Effector memory CD8-positive, alpha-beta T cell (primary cell): Measurements from ENCODE around the gene MOB2.
A peak's percentile ranks its signal among the peaks of the same experiment; 100 is the strongest.

Experiments
- ATAC-seq: fragments of 150-1000 bp; cut with Tn5 transposase; replicated peaks from 2 replicates; pipeline ENCODE4 v1.10.0; 2021; ENCODE audit warnings: mild to moderate bottlenecking, moderate library complexity
- DNase-seq, 3 experiments: peaks; one replicate each; pipeline ENCODE4 v3.0.0; 2021
- H3K27ac Mint-ChIP-seq, 2 donors: one replicate each; pipeline ENCODE4 v1.8.0; 2022; ENCODE audit warnings: mild to moderate bottlenecking in 2 of 2, mixed read lengths in 2 of 2, moderate library complexity in 2 of 2
- H3K27me3 Mint-ChIP-seq, 2 donors: one replicate each; pipeline ENCODE4 v1.8.0; 2022; ENCODE audit warnings: mixed read lengths in 2 of 2
- H3K36me3 Mint-ChIP-seq: one replicate; pipeline ENCODE4 v1.8.0; 2022; ENCODE audit warnings: mild to moderate bottlenecking, moderate library complexity, mixed read lengths; ENCODE audit not compliant: insufficient read depth
- H3K4me1 Mint-ChIP-seq, 2 donors: one replicate each; pipeline ENCODE4 v1.8.0; 2022; ENCODE audit warnings: low read depth in 2 of 2, mixed read lengths in 2 of 2
- H3K4me3 Mint-ChIP-seq, 2 donors: one replicate each; pipeline ENCODE4 v1.8.0; 2022; ENCODE audit warnings: mild to moderate bottlenecking in 2 of 2, mixed read lengths in 2 of 2, moderate library complexity in 2 of 2
- H3K9me3 Mint-ChIP-seq, 2 donors: one replicate each; pipeline ENCODE4 v1.8.0; 2022; ENCODE audit warnings: mixed read lengths in 2 of 2

MOB2 gene

DNA sequence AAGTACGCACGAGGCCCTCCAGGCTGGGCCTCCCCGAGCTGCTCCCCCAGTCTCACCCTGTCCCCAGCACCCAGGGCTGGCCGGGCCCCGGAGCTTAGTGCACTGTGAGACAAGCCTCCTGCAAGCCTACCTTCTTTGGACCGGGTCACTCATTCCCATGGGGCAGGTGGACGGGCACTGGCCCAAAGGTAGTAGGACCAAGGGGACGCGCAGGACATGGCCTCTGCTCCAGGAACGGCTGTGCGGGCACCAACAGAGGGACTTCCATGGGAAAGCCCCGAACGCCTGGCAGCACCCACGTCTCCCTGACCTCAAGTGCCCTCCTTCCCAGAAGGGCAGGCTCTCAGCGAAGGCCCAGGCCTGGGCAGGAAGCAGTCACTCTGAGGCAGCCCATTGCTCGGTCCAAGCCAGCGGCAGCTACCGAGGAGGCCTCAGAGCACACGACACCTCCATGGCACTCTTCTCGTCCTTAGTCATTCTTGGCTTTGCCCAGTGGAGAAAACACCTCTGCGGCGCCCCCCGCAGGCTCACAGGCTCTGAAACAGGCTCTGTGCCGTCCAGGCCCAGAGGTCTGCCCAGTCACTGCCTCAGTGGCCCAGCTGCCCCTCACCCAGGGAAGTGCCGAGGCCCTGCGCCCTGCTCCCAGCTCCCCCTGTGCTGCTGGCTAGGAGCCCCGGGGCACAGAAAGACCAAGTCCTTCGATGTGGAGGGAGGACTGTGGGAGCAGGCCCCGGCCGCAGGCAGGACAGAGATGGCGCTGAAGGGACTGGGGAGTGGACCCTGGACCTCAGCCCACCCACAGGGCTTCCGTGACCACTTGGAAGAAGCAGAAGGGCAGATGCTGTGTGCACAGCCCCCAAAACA, 3.8 kb downstream of the MOB2 start:
- no peak overlapping the region for H3K4me3 Mint-ChIP-seq
- no peak for ATAC-seq
- no peak for DNase-seq
- peak overlapping the region in 1 of 2 donors; percentile 87 for H3K27ac Mint-ChIP-seq
- no peaks in the 10 kb centered on the region for H3K9me3 Mint-ChIP-seq
- H3K27me3 Mint-ChIP-seq = no peaks in the 10 kb centered on the region
- peaks cover 33% of the 10 kb centered on the region for H3K36me3 Mint-ChIP-seq
- H3K4me1 Mint-ChIP-seq = peaks cover 22 to 24% of the 10 kb centered on the region in 2 donors

DNA sequence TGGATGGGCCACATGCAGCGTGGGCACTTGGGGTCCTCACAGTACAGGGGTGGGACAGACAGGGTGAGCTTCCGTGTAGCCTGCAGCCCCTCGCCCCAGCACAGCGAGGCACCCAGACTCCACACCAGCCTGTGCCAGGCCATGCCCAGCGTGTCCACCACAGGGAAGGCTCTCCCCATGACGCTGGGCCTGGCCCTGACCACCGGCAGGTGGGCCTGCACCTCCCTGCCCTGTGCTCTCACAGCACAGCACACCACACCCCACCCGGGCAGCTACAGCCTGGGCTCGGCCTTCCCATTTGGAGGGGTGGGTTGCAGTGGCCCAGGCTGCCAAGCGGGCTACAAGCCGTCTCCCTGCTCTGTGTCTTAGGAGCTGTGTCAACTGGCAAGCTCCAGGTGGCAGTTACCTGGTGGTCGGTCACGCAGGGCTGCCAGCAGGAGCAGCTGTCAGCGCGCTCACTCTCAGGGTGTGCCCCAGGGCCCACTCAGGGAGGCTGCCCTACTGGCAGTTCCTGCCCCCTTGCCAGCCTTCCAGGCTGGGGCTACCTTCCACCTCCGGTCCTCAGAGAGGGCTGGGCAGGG, 4.6 kb downstream of the MOB2 start:
- Mint-ChIP-seq H3K27ac (peak overlapping the region in 1 of 2 donors; percentile 46), H3K9me3 (no peaks in the 10 kb centered on the region), H3K27me3 (no peaks in the 10 kb centered on the region), H3K36me3 (peaks cover 32% of the 10 kb centered on the region), H3K4me3 (no peak overlapping the region), H3K4me1 (peaks cover 16 to 17% of the 10 kb centered on the region in 2 donors)
- ATAC-seq (no peak), DNase-seq (no peak)

DNA sequence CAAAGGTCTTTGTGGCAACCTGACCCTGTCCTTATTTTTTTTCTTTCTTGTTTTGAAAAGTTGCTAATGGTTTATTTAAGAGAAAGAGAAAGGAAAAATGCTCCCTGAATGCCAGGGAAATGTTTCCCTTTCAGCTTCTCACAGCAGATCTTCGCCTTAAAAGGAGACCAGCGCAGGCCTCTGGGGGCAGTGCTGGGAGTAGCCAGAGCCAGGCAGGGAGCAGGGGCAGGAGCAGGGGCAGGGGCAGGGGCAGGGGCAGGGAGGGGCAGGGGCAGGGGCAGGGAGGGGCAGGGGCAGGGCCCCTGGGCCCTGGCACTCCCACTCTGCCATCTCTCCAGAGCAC, 5.1 kb downstream of the MOB2 start:
- ATAC-seq (no peak), DNase-seq (no peak)
- H3K4me1 Mint-ChIP-seq = peaks cover 16 to 17% of the 10 kb centered on the region in 2 donors
- H3K9me3 Mint-ChIP-seq = no peaks in the 10 kb centered on the region
- no peak overlapping the region for H3K4me3 Mint-ChIP-seq
- no peaks in the 10 kb centered on the region for H3K27me3 Mint-ChIP-seq
- no peak overlapping the region for H3K27ac Mint-ChIP-seq
- H3K36me3 Mint-ChIP-seq = peaks cover 34% of the 10 kb centered on the region

DNA sequence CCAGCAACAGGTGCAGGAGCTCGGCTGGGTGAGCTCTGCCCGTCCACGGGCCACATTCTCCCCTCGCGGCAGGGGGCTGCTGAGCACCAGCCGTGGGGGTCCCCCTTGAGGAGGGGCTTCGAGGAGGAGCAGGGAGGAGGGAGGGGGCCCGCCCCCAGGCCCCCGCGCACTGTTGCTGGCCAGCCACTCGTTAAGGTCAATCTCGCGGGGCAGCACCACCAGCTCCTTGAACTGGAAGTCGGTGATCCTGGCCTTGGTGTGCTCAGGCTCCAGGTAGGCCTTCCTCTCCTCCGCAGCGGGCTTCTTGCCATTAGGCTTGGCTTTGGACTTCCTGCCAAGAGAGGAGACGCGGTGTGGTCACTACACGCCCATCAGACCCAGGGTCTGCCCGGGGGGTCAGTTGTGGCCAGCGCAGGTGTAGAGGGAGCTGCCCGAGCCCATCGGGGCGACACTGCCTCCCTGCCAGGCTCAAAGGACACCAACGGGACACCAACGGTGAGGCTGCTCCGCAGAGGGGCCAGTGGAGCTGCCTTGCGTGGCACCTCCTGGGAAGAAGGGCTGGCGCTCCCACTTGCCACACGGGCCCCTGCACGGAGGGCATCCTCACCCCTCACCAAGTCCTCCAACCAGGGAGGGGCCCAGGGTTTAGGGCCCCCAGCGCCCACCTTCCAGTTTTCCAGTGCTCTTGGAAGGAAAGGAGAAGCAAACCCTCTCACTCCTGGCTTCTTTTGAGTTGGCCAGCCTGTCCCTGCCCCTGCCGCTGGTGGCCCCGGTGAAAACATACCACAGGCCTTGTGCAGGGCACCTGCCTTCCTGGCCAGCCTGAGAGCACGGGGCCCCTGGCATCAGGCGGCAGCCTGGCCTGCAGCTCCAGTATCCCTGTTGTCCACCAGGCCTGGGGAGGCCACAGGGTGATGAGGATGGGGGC, 5.8 kb downstream of the MOB2 start:
- Mint-ChIP-seq H3K4me1 (peaks cover 15 to 17% of the 10 kb centered on the region in 2 donors), H3K4me3 (no peak overlapping the region), H3K9me3 (no peaks in the 10 kb centered on the region), H3K36me3 (peaks cover 37% of the 10 kb centered on the region), H3K27me3 (no peaks in the 10 kb centered on the region), H3K27ac (no peak overlapping the region)
- ATAC-seq (no peak), DNase-seq (no peak)

DNA sequence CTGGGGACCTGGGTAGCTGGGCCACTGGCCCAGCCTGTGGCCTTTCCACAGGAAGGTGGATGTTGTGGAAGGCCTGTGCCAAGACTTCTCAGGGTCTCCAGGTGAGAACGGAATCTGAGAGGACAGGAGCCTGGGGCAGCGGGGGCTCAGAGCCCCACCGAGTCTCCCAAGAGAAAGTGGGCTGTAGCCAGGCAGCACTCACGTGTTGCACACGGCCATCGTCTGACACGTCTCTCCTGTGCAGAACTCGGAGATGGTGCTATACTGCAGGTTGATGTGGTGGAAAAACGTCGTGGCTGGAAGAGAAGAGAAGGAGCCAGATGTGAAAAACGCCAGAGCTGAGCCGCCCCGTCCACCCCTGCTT, 6.4 kb downstream of the MOB2 start:
- no peaks in the 10 kb centered on the region for H3K9me3 Mint-ChIP-seq
- H3K4me3 Mint-ChIP-seq = no peak overlapping the region
- ATAC-seq = no peak
- no peak for DNase-seq
- H3K36me3 Mint-ChIP-seq = peaks cover 38% of the 10 kb centered on the region
- no peak overlapping the region for H3K27ac Mint-ChIP-seq
- peaks cover 10 to 11% of the 10 kb centered on the region in 2 donors for H3K4me1 Mint-ChIP-seq
- no peaks in the 10 kb centered on the region for H3K27me3 Mint-ChIP-seq

DNA sequence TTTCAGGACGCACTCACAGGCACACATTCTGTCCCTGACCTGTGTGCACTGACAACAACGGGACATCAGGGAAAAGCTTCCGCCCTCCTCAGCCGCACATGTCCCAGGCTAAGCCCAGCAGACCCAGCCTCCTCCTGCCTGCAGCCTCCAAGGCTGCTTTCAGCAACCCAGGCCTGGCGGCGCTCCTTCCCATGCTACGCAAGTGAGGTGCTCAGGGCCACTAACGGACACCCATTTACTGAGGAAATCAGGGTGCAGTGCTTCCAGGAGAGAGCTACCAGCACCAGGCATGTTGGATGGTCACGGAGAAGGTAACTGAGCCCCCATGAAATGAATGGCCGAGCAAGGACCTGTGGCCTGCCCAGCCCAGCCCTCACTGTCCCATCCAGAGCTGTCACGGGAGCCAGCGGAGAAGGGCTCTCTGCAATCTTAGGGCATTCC, 6.9 kb downstream of the MOB2 start:
- peaks cover 35% of the 10 kb centered on the region for H3K36me3 Mint-ChIP-seq
- H3K9me3 Mint-ChIP-seq = no peaks in the 10 kb centered on the region
- H3K27ac Mint-ChIP-seq = no peak overlapping the region

DNA sequence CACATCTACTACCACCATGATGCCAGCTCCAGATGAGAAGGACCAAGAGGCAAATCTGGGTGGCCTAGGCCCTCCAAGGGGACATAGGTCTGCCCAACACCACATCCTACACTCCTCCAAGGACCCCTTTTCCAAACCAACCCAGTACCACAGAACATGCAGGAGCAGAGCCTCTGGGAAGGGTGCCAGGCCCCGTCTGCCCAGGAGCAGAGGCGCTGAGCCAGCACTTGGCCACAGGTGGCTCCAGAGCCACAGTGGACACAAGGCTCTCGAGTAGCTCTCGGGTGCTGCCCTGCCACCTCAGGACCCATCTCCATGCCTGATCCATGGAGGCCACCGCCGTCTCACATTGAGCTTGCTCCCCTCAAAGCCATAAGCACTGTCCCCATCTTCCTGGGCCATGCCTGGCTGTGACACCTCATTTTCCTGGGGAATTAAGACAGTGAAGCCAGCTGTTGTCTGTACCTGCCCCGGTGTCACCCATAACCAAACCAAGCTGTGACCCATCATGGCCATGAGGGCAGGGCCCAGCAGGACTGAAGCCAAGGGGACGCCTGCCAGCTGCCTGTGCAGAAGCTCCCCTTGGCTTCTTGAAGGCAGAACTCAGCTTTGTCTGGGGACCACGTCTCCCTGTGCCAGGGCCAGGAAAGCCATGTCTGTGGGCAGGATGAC, 7.4 kb downstream of the MOB2 start:
- no peak for ATAC-seq
- H3K27ac Mint-ChIP-seq = peak overlapping the region in 1 of 2 donors; percentile 54

More for the DNA sequence above, 6.9 kb downstream of the MOB2 start:
- no peak for ATAC-seq
- H3K27me3 Mint-ChIP-seq = no peaks in the 10 kb centered on the region
- DNase-seq = no peak
- H3K4me3 Mint-ChIP-seq = no peak overlapping the region
- peaks cover 8% of the 10 kb centered on the region in 2 donors for H3K4me1 Mint-ChIP-seq

DNA sequence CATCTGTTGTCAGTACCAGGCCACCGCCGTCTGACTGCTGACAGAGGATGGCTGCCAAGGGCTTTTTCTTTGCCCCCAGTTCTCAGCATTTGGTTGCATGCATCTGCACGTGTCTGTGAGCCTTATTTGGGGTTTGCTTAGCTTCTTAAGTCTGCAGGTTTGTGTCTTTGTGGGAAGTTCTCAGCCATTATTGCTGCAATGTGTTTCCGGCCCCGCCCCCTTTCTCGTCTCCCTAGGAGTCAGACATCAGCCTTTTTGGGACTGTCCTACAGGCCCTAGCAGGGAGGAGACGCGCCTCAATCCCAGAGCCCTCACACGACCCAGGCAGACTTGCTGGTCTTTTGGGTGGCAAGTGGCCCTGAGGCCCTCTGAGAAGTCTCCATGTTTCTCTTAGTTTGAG, 8.0 kb downstream of the MOB2 start:
- H3K9me3 Mint-ChIP-seq = no peaks in the 10 kb centered on the region
- H3K4me3 Mint-ChIP-seq = no peak overlapping the region
- H3K27me3 Mint-ChIP-seq = no peaks in the 10 kb centered on the region
- DNase-seq (no peak), ATAC-seq (no peak)
- peaks cover 6 to 8% of the 10 kb centered on the region in 2 donors for H3K4me1 Mint-ChIP-seq
- H3K27ac Mint-ChIP-seq = peak overlapping the region in 1 of 2 donors; percentile 54
- H3K36me3 Mint-ChIP-seq = peaks cover 33% of the 10 kb centered on the region

More for the DNA sequence above, 7.4 kb downstream of the MOB2 start:
- no peak overlapping the region for H3K4me3 Mint-ChIP-seq
- H3K4me1 Mint-ChIP-seq = peaks cover 8% of the 10 kb centered on the region in 2 donors
- H3K9me3 Mint-ChIP-seq = no peaks in the 10 kb centered on the region
- H3K36me3 Mint-ChIP-seq = peaks cover 33% of the 10 kb centered on the region
- H3K27me3 Mint-ChIP-seq = no peaks in the 10 kb centered on the region
- no peak for DNase-seq

DNA sequence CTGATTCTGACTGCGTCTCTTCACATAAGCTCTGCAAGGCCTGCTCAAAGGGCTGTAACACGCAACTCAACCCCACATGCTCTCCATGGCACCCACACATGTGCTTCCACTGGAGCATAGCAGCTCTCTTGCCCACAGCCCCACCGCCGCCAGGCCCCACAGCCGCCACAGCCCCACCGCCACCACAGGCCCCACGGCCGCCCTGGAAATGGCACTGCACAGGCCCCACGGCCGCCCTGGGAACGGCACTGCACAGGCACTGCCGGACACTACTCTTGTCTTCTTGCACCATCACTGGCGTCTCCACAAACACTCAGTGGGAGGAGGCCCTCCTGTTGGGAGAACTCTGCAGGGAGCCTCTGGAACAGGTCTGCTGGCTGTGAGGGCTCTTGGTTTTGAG, 8.6 kb downstream of the MOB2 start:
- H3K4me1 Mint-ChIP-seq = peaks cover under 1 to 8% of the 10 kb centered on the region in 2 donors
- DNase-seq (no peak), ATAC-seq (no peak)
- H3K36me3 Mint-ChIP-seq = peaks cover 34% of the 10 kb centered on the region
- H3K27me3 Mint-ChIP-seq = no peaks in the 10 kb centered on the region
- H3K27ac Mint-ChIP-seq = peak overlapping the region in 1 of 2 donors; percentile 54
- no peaks in the 10 kb centered on the region for H3K9me3 Mint-ChIP-seq
- no peak overlapping the region for H3K4me3 Mint-ChIP-seq

DNA sequence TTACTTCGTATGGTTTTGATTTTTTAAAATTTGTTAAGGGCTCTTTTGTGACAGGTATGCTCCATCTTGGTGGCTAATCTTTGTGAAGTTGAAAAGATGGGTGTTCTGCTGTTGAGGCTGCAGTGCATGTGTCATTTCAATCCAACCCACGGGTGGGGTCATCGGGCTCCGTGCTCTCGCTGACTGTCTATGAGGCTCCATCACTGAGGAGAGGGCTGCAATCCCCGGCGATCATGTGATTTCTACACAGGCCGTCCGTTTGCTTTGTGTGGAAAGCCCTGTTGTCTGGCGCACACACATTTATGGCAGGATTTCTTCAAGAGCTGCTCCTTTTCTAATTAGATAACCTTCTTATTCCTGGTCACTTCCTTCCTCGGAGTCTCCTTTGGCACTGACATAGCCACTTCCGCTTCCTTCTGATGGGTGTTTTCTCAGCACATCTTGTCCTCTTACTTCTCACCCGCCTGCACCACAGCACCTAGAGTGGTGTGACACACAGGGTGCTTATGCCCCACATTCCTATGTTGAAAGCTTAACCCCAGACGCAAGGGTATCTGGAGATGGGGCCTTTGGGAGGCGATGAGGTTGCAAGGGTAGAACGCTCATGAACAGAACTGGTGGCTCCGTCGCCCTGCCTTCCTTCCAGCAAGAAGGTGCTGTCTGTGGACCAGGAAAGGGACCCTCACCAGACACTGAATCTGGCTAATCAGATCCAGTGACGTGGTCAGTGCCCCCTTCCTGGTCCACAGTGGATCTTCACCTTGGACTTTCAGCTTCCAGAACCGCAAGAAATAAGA, 9.4 kb downstream of the MOB2 start:
- H3K27me3 Mint-ChIP-seq = no peaks in the 10 kb centered on the region
- no peak for ATAC-seq
- no peaks in the 10 kb centered on the region for H3K9me3 Mint-ChIP-seq
- DNase-seq = no peak
- peaks cover 0 to 8% of the 10 kb centered on the region in 2 donors for H3K4me1 Mint-ChIP-seq
- peaks cover 32% of the 10 kb centered on the region for H3K36me3 Mint-ChIP-seq
- H3K27ac Mint-ChIP-seq = peak overlapping the region in 1 of 2 donors; percentile 54
- no peak overlapping the region for H3K4me3 Mint-ChIP-seq

DNA sequence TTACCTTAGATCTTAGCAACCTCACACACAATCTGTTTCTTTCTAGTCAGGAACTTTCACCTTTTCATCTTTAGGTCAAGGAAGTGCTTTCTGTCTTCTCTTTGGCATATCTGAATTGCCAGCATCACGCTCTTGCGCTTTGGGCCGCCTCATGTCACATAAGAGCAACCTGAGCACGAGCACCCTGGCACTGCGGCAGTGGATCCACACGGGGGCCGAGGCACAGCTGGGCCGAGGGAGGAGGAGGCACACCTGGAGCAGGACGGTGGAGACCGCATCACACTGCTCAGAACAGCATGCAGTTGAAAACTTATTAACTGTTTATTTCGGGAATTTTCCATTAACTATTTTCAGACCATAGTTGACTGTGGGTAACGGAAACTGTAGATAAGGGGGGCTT, 10.7 kb downstream of the MOB2 start:
- no peak for ATAC-seq
- no peak overlapping the region for H3K4me3 Mint-ChIP-seq
- H3K9me3 Mint-ChIP-seq = no peaks in the 10 kb centered on the region

DNA sequence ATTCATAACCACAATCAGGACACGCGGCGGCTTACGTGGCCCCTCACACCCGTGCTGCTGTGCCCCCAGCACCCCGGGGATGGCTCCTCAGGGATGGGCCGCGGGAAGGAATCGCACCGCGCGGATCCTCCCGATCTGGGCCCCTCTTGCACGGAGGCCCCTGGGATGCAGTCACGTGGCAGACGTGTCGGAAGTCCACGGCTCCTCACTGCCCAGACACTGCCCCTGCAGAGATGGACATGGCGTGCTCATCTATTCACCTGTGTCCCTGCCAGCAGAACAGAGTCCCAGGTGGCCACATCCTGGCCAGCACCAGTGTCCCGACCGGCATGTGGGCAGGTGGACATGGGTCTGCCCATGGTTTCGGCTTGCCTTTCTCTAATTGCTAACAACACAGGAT, 12.8 kb downstream of the MOB2 start:
- Mint-ChIP-seq H3K4me3 (no peak overlapping the region), H3K27ac (peak overlapping the region in 1 of 2 donors; percentile 46), H3K4me1 (no peaks in the 10 kb centered on the region), H3K9me3 (no peaks in the 10 kb centered on the region), H3K36me3 (peaks cover 27% of the 10 kb centered on the region), H3K27me3 (no peaks in the 10 kb centered on the region)
- ATAC-seq = no peak
- no peak for DNase-seq

More for the DNA sequence above, 10.7 kb downstream of the MOB2 start:
- Mint-ChIP-seq H3K27me3 (no peaks in the 10 kb centered on the region), H3K36me3 (peaks cover 35% of the 10 kb centered on the region), H3K4me1 (peaks cover 0 to 8% of the 10 kb centered on the region in 2 donors), H3K27ac (peak overlapping the region in 1 of 2 donors; percentile 2)
- DNase-seq = no peak
